Sigmoid colon (tissue), 7 donors: Measurements from ENCODE around the gene SOWAHA. TPM values are rescaled to one million over a fixed set of nuclear protein-coding genes. Genes with fewer than 3 reads are reported as not detected.

Experiments
- DNase-seq: peaks from one replicate; pipeline ENCODE4 v3.0.0-alpha.2; 2019
- H3K27ac ChIP-seq, 4 donors: fragments of 200-600 bp; sonication (generic); one replicate each; pipeline ENCODE4 v1.5.1; 2016 to 2019; ENCODE audit warnings: mild to moderate bottlenecking in 1 of 4
- H3K27me3 ChIP-seq, 3 donors: fragments of 200-600 bp; sonication (generic); one replicate each; pipeline ENCODE4 v1.5.1; 2019; ENCODE audit warnings: mild to moderate bottlenecking in 1 of 3
- H3K36me3 ChIP-seq, 4 donors: fragments of 200-600 bp; sonication (generic); one replicate each; pipeline ENCODE4 v1.5.1; 2016 to 2019
- H3K4me1 ChIP-seq, 4 donors: fragments of 200-600 bp; sonication (generic); one replicate each; pipeline ENCODE4 v1.5.1; 2017 to 2019
- H3K4me3 ChIP-seq, 4 donors: fragments of 200-600 bp; sonication (generic); one replicate each; pipeline ENCODE4 v1.5.1; 2017 to 2019; ENCODE audit warnings: mild to moderate bottlenecking in 2 of 4, moderate library complexity in 1 of 4
- H3K9me3 ChIP-seq, 4 donors: fragments of 200-600 bp in 3 of 4; sonication (generic) in 3 of 4; one replicate each; pipeline versions ENCODE4 v1.5.1 to v1.6.1; 2013 to 2019
- EP300 ChIP-seq, 4 donors: sonication (generic); formaldehyde crosslinking; IDR thresholded peaks; one replicate each; pipeline ENCODE4 v1.6.1; 2017; ENCODE audit warnings: antibody characterized with exemption in 4 of 4
- POLR2A ChIP-seq, 2 donors: fragments of 450-650 bp; IDR thresholded peaks; one replicate each; pipeline ENCODE4 v1.6.1; 2016; ENCODE audit warnings: antibody characterized with exemption in 2 of 2, mild to moderate bottlenecking in 2 of 2, moderate library complexity in 2 of 2
- POLR2AphosphoS5 ChIP-seq, 4 donors: sonication (generic); formaldehyde crosslinking; IDR thresholded peaks; one replicate each; pipeline ENCODE4 v1.6.1; 2017; ENCODE audit warnings: antibody characterized with exemption in 4 of 4
- WGBS, 2 donors: extraction: QIAGEN DNeasy Blood & Tissue Kit; methylation state at CpG; one replicate each; pipeline ENCODE4 v1.1.7; 2013; 5-methylcytosine and 5-hydroxymethylcytosine counted together
- intact Hi-C: fragments of 100-400 bp; cut with DNase I; formaldehyde crosslinking; loops from one replicate; pipeline ENCODE4 v1.15.1; 2023
- polyA plus RNA-seq, 3 donors: library from polyadenylated mRNA; stranded (reverse); fragments of 200-250 nt; gene quantifications; one replicate each; pipeline ENCODE4 v1.2.3, GENCODE V29; 2013
- total RNA-seq, 4 donors: library from RNA; depleted of rRNA; stranded (reverse); fragments of >200 nt; gene quantifications; one replicate each; pipeline ENCODE4 v1.1.0, GENCODE V29; 2016
- TF ChIP-seq, protein P1 (sequence below), 4 experiments: fragments of 450-650 bp in 3 of 4; fragments of 200-600 bp in 1 of 4; IDR thresholded peaks; one replicate each; pipeline ENCODE4 v1.5.1; 2016 to 2019; ENCODE audit warnings: antibody characterized with exemption in 4 of 4, mild to moderate bottlenecking in 3 of 4, moderate library complexity in 2 of 4
- donor health status: healthy with polysubstance abuse.
- donor health status: Bipolar disorder and iron deficiency.
- donor health status: healthy.

SOWAHA gene
- total and polyA plus RNA-seq, 7 donors: 0.16 to 33.8 (median 8.0) TPM; not detected in 2

DNA sequence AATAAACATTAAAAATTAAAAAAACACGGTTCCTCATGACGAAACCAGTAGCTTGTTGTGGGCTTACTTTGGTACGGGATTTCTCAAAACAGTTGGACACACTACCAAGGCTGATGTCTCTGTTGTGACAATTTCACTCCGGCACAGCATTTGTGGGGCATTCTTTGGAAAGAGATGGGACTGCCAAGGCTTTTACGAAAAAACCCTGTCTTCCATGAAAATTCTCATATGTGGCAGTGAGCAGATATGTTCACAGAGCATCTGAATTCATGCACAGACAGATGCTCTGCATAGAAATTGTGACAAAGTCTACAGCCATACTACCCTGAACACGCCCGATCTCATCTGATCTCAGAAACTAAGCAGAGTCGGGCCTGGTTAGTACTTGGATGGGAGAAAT lies 35.2 kb downstream of the SOWAHA start:
- 94% methylated on average over 8 of the region's 8 CpGs for WGBS, 2 donors
- H3K4me3 ChIP-seq: no peak overlapping the region
- no peak for DNase-seq
- H3K4me1 ChIP-seq: no peaks in the 10 kb centered on the region
- H3K36me3 ChIP-seq: no peaks in the 10 kb centered on the region
- TF ChIP-seq, protein P1, sequence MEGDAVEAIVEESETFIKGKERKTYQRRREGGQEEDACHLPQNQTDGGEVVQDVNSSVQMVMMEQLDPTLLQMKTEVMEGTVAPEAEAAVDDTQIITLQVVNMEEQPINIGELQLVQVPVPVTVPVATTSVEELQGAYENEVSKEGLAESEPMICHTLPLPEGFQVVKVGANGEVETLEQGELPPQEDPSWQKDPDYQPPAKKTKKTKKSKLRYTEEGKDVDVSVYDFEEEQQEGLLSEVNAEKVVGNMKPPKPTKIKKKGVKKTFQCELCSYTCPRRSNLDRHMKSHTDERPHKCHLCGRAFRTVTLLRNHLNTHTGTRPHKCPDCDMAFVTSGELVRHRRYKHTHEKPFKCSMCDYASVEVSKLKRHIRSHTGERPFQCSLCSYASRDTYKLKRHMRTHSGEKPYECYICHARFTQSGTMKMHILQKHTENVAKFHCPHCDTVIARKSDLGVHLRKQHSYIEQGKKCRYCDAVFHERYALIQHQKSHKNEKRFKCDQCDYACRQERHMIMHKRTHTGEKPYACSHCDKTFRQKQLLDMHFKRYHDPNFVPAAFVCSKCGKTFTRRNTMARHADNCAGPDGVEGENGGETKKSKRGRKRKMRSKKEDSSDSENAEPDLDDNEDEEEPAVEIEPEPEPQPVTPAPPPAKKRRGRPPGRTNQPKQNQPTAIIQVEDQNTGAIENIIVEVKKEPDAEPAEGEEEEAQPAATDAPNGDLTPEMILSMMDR (IDR thresholded peaks at IDR 0.05): no peak
- no peak for TF ChIP-seq EP300 (IDR thresholded peaks at IDR 0.05)
- TF ChIP-seq POLR2AphosphoS5 (IDR thresholded peaks at IDR 0.05): no peak
- TF ChIP-seq POLR2A (IDR thresholded peaks at IDR 0.05): no peak
- no peak overlapping the region for H3K27ac ChIP-seq
- intact Hi-C loops: no loop called here
- no peaks in the 10 kb centered on the region for H3K9me3 ChIP-seq
- H3K27me3 ChIP-seq: no peaks in the 10 kb centered on the region

GRCh38 chr5:132849347-132849746 lies 36.2 kb downstream of the SOWAHA start:
- DNase-seq: no peak
- Histone ChIP-seq H3K36me3 (no peaks in the 10 kb centered on the region), H3K9me3 (no peaks in the 10 kb centered on the region), H3K27me3 (no peaks in the 10 kb centered on the region), H3K4me3 (no peak overlapping the region), H3K4me1 (no peaks in the 10 kb centered on the region), H3K27ac (no peak overlapping the region)
- 42 to 70% methylated on average over 1 of the region's 1 CpG for WGBS, 2 donors
- TF ChIP-seq POLR2A (IDR thresholded peaks at IDR 0.05) (no peak), POLR2AphosphoS5 (IDR thresholded peaks at IDR 0.05) (no peak), EP300 (IDR thresholded peaks at IDR 0.05) (no peak)
- TF ChIP-seq, protein P1 (IDR thresholded peaks at IDR 0.05): no peak
- intact Hi-C loops: no loop called here

GRCh38 chr5:132850066-132850465 lies 37.0 kb downstream of the SOWAHA start:
- no peak overlapping the region for H3K27ac ChIP-seq
- no peaks in the 10 kb centered on the region for H3K36me3 ChIP-seq
- H3K4me3 ChIP-seq: no peak overlapping the region
- H3K9me3 ChIP-seq: no peaks in the 10 kb centered on the region
- intact Hi-C loops: no loop called here
- TF ChIP-seq POLR2AphosphoS5 (IDR thresholded peaks at IDR 0.05): no peak
- TF ChIP-seq, protein P1 (IDR thresholded peaks at IDR 0.05): no peak
- TF ChIP-seq EP300 (IDR thresholded peaks at IDR 0.05): no peak
- no peak for TF ChIP-seq POLR2A (IDR thresholded peaks at IDR 0.05)
- no peaks in the 10 kb centered on the region for H3K4me1 ChIP-seq
- WGBS, 2 donors: 82 to 92% methylated on average over 2 of the region's 2 CpGs
- DNase-seq: no peak
- H3K27me3 ChIP-seq: no peaks in the 10 kb centered on the region

DNA sequence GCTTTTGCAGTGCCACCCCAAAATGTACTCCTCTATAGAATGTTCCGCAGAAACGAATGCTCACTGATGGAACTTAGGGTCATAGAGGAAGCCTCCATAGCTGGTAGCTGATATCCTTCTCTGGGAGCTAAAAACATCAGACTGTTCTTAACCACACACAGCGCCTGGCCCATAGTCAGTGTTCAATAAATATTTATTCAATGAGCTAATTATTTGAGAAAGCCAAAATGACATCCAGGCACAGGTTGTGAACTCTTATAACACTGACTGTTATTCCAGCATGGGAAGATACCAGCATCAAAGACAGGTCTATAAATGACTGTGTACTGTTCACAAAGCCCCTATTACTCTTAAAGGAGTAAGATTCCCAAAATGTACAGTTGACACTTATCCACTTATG lies 40.2 kb downstream of the SOWAHA start:
- no peak overlapping the region for H3K27ac ChIP-seq
- no peaks in the 10 kb centered on the region for H3K27me3 ChIP-seq
- intact Hi-C loops: no loop called here
- 88 to 90% methylated on average over 3 of the region's 3 CpGs for WGBS, 2 donors
- no peak for DNase-seq
- H3K9me3 ChIP-seq: no peaks in the 10 kb centered on the region
- H3K36me3 ChIP-seq: no peaks in the 10 kb centered on the region
- H3K4me3 ChIP-seq: no peak overlapping the region
- no peaks in the 10 kb centered on the region for H3K4me1 ChIP-seq
- TF ChIP-seq EP300 (IDR thresholded peaks at IDR 0.05) (no peak), POLR2AphosphoS5 (IDR thresholded peaks at IDR 0.05) (no peak), POLR2A (IDR thresholded peaks at IDR 0.05) (no peak)
- TF ChIP-seq, protein P1 (IDR thresholded peaks at IDR 0.05): no peak

DNA sequence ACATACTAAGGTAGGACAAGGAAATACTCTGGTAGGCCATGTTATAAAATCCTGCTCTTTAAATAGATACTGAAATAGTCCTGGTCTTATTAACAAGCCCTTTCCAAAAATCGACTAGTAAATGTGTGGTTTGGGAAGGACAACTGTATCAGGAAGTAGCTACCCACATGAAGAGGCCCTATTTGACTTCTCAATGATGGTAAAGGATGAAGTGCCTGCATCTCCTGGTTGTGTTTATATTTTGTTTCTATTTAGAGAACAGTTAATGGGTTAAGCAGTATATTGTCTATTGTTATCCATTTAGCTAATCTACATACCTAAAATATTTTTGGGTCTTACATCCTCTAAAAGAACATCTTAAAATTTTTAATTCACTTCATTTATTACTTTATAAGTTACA lies 40.7 kb downstream of the SOWAHA start:
- TF ChIP-seq POLR2A (IDR thresholded peaks at IDR 0.05) (no peak), EP300 (IDR thresholded peaks at IDR 0.05) (no peak), POLR2AphosphoS5 (IDR thresholded peaks at IDR 0.05) (no peak)
- TF ChIP-seq, protein P1 (IDR thresholded peaks at IDR 0.05): no peak
- H3K36me3 ChIP-seq: no peaks in the 10 kb centered on the region
- H3K4me3 ChIP-seq: no peak overlapping the region
- H3K27ac ChIP-seq: no peak overlapping the region
- H3K4me1 ChIP-seq: no peaks in the 10 kb centered on the region
- no peaks in the 10 kb centered on the region for H3K9me3 ChIP-seq
- WGBS, 2 donors: 20 to 37% methylated on average over 1 of the region's 1 CpG
- intact Hi-C loops: no loop called here
- H3K27me3 ChIP-seq: no peaks in the 10 kb centered on the region
- DNase-seq: no peak
